HepG2 (cell line): ENCODE measurements around the gene LANCL1. TPM values are rescaled to one million over a fixed set of nuclear protein-coding genes. Genes with fewer than 3 reads are reported as not detected.
A peak's percentile ranks its signal among the peaks of the same experiment; 100 is the strongest.

ENCODE experiments used
- AGO2 ChIP-seq: fragments of 200-400 bp; formaldehyde crosslinking; optimal IDR thresholded peaks from 2 replicates; pipeline ENCODE3; 2017; ENCODE audit warnings: mild to moderate bottlenecking, low read depth, low read length, moderate library complexity
- BHLHE40 ChIP-seq: IDR thresholded peaks from 2 replicates; pipeline ENCODE4 v1.6.1; 2011; ENCODE audit warnings: low read length, improper control_type of control experiment
- CCDC6 ChIP-seq: sonication (generic); formaldehyde crosslinking; IDR thresholded peaks from 2 replicates; pipeline ENCODE4 v1.8.1; 2022; ENCODE audit warnings: mild to moderate bottlenecking, missing genetic modification reagents, moderate library complexity
- CSRNP2 ChIP-seq: sonication (generic); formaldehyde crosslinking; conservative IDR thresholded peaks from 2 replicates; pipeline ENCODE4 v1.8.0; 2022; ENCODE audit warnings: low read depth, missing genetic modification reagents
- DMTF1 ChIP-seq: sonication (generic); formaldehyde crosslinking; IDR thresholded peaks from 2 replicates; pipeline ENCODE4 v1.4.0; 2020; ENCODE audit warnings: mild to moderate bottlenecking, missing genetic modification reagents
- MYNN ChIP-seq: sonication (generic); formaldehyde crosslinking; IDR thresholded peaks from 2 replicates; pipeline ENCODE4 v1.4.0; 2020; ENCODE audit warnings: mild to moderate bottlenecking, low read depth, missing genetic modification reagents
- NBN ChIP-seq: fragments of 450-650 bp; conservative IDR thresholded peaks from 2 replicates; pipeline ENCODE4 v1.6.1; 2017
- NR1H2 ChIP-seq: sonication (generic); formaldehyde crosslinking; IDR thresholded peaks from 2 replicates; pipeline ENCODE4 v1.8.1; 2022; ENCODE audit warnings: low read depth, missing genetic modification reagents, borderline replicate concordance
- TOPORS ChIP-seq: sonication (generic); formaldehyde crosslinking; IDR thresholded peaks from 2 replicates; pipeline ENCODE4 v1.8.0; 2023; ENCODE audit warnings: mild to moderate bottlenecking, missing genetic modification reagents
- ZNF121 ChIP-seq: sonication (generic); formaldehyde crosslinking; IDR thresholded peaks from 2 replicates; pipeline ENCODE4 v1.5.0; 2020; ENCODE audit warnings: mild to moderate bottlenecking, missing genetic modification reagents
- ZNF343 ChIP-seq: sonication (generic); formaldehyde crosslinking; IDR thresholded peaks from 2 replicates; pipeline ENCODE4 v1.4.0; 2020; ENCODE audit warnings: mild to moderate bottlenecking, missing genetic modification reagents
- ZNF446 ChIP-seq: sonication (generic); formaldehyde crosslinking; IDR thresholded peaks from 2 replicates; pipeline ENCODE4 v1.5.0; 2020; ENCODE audit warnings: mild to moderate bottlenecking, missing genetic modification reagents
- ZNF609 ChIP-seq: sonication (generic); formaldehyde crosslinking; IDR thresholded peaks from 2 replicates; pipeline ENCODE4 v1.4.0; 2020; ENCODE audit warnings: mild to moderate bottlenecking, missing genetic modification reagents, borderline replicate concordance
- ZNF616 ChIP-seq: sonication (generic); formaldehyde crosslinking; IDR thresholded peaks from 2 replicates; pipeline ENCODE4 v1.5.0; 2020; ENCODE audit warnings: low read depth, mild to moderate bottlenecking, missing genetic modification reagents
- ZNF687 ChIP-seq: sonication (generic); formaldehyde crosslinking; IDR thresholded peaks from 2 replicates; pipeline ENCODE4 v1.5.1; 2020; ENCODE audit warnings: mild to moderate bottlenecking, missing genetic modification reagents, moderate library complexity
- polyA plus RNA-seq, 8 experiments: library from polyadenylated mRNA; depleted of rRNA in 3 of 8; stranded (reverse) in 7 of 8; unstranded in 1 of 8; fragments of >200 nt; fragmentation: Illumina TruSeq in 4 of 8; extraction: Trizol in 4 of 8; gene quantifications; 2 replicates each; pipeline versions ENCODE4 v1.2.1 to v1.2.3, GENCODE V29; 2011 to 2016; ENCODE audit warnings: low read depth in 4 of 8, missing spikeins in 1 of 8, mixed read lengths in 1 of 8; ENCODE audit not compliant: insufficient read depth in 1 of 8
- total RNA-seq, 5 experiments: library from RNA; depleted of rRNA; stranded (reverse); fragments of >200 nt; fragmentation: Illumina TruSeq; extraction: Trizol; gene quantifications; 2 replicates each; pipeline ENCODE4 v1.2.3, GENCODE V29; 2016; ENCODE audit warnings: low read depth in 1 of 5

LANCL1 gene
- total and polyA plus RNA-seq, 2 of the 13 experiments (the other 11 are each of a cell fraction or from before 2014, with no cell fraction given), result 53.5 to 67.7 TPM

- TF ChIP-seq ZNF616 (CRISPR knock-in tag) (no peak), ZNF687 (CRISPR knock-in tag) (peak; percentile 95), MYNN (CRISPR knock-in tag) (0 out of 2 replicates have a peak, but pooled peaks have one; percentile 59), ZNF609 (CRISPR knock-in tag) (peak; percentile 43; the same call in 1 of the 2 replicates), AGO2 (peak; percentile 88), ZNF343 (CRISPR knock-in tag) (peak; percentile 55; the same call in 1 of the 2 replicates), DMTF1 (CRISPR knock-in tag) (no peak), NBN (no peak), CSRNP2 (CRISPR knock-in tag) (no peak), ZNF121 (CRISPR knock-in tag) (peak; percentile 39; the same call in 1 of the 2 replicates), ZNF446 (peak; percentile 81), NR1H2 (CRISPR knock-in tag) (0 out of 2 replicates have a peak, but pooled peaks have one; percentile 83), BHLHE40 (no peak), TOPORS (CRISPR knock-in tag) (peak; percentile 36; the same call in 1 of the 2 replicates), CCDC6 (CRISPR knock-in tag) (peak; percentile 66; the same call in 1 of the 2 replicates)
Measured at GRCh38 chr2:210476194-210477128, at the start of gene LANCL1 (continued).
